BLaER1 treated with 17β-estradiol and CSF1 and Interleukin-3, amounts not matched to agents 10 nM and 100 nM (cell line): Measurements from ENCODE around the gene CUX1.
A peak's percentile ranks its signal among the peaks of the same experiment; 100 is the strongest.

Experiments
- H3K27ac ChIP-seq, 11 experiments: shearing (Covaris generic); formaldehyde crosslinking; 2 replicates each; pipeline ENCODE4 v1.8.1; 2022
- H3K27me3 ChIP-seq, 11 experiments: shearing (Covaris generic); formaldehyde crosslinking; 2 replicates each; pipeline ENCODE4 v1.8.1; 2022
- H3K36me3 ChIP-seq, 11 experiments: shearing (Covaris generic); formaldehyde crosslinking; 2 replicates each; pipeline ENCODE4 v1.8.1; 2022
- H3K4me1 ChIP-seq, 10 experiments: shearing (Covaris generic); formaldehyde crosslinking; 2 replicates each; pipeline ENCODE4 v1.8.1; 2022
- H3K4me2 ChIP-seq, 11 experiments: shearing (Covaris generic); formaldehyde crosslinking; 2 replicates each; pipeline ENCODE4 v1.8.1; 2022
- H3K4me3 ChIP-seq, 10 experiments: shearing (Covaris generic); formaldehyde crosslinking; 2 replicates each; pipeline ENCODE4 v1.8.1; 2022
- H3K9ac ChIP-seq, 11 experiments: shearing (Covaris generic); formaldehyde crosslinking; 2 replicates each; pipeline ENCODE4 v1.8.1; 2022
- H3K9me3 ChIP-seq, 11 experiments: shearing (Covaris generic); formaldehyde crosslinking; replicated peaks in 1 of 11; 2 replicates each; pipeline ENCODE4 v1.8.1; 2022
- H4K20me1 ChIP-seq, 11 experiments: shearing (Covaris generic); formaldehyde crosslinking; 2 replicates each; pipeline ENCODE4 v1.8.1; 2022
- Cebpa-rat ChIP-seq, 11 experiments: shearing (Covaris generic); IDR thresholded peaks; 2 replicates each; pipeline ENCODE4 v1.8.1; 2022

Gene CUX1

GRCh38 chr7:102190776-102191350 is 373.4 kb downstream of the CUX1 start:
- H3K36me3 ChIP-seq, result peaks cover 73 to 100% (median 98%) of the 10 kb centered on the region in 11 experiments
- H3K4me3 ChIP-seq, result no peak overlapping the region
- TF ChIP-seq Cebpa-rat (IDR thresholded peaks at IDR 0.05), result no peak
- no peaks in the 10 kb centered on the region for H3K27me3 ChIP-seq
- H3K27ac ChIP-seq, result peak overlapping the region in 2 of 11 experiments; percentile 8 to 27; a peak in 2 of 22 replicates
- H3K9ac ChIP-seq, result no peak overlapping the region
- peaks cover 0 to 32% (median 0%) of the 10 kb centered on the region in 11 experiments; a peak in 9 of 22 replicates for H4K20me1 ChIP-seq
- peaks cover 29 to 42% (median 33%) of the 10 kb centered on the region in 10 experiments for H3K4me1 ChIP-seq
- H3K4me2 ChIP-seq, result peak overlapping the region in 10 of 11 experiments; percentile 4 to 64 (median 47); a peak in 11 of 22 replicates
- no peaks in the 10 kb centered on the region for H3K9me3 ChIP-seq

- H3K9ac ChIP-seq, result no peak overlapping the region
- no peak for TF ChIP-seq Cebpa-rat (IDR thresholded peaks at IDR 0.05)
- no peak overlapping the region for H3K4me3 ChIP-seq
- peaks cover 0 to 41% (median 0%) of the 10 kb centered on the region in 11 experiments; a peak in 9 of 22 replicates for H4K20me1 ChIP-seq
- H3K27me3 ChIP-seq, result no peaks in the 10 kb centered on the region
- H3K9me3 ChIP-seq, result no peaks in the 10 kb centered on the region
- H3K36me3 ChIP-seq, result peaks cover 74 to 100% (median 98%) of the 10 kb centered on the region in 11 experiments
- peaks cover 29 to 42% (median 33%) of the 10 kb centered on the region in 10 experiments for H3K4me1 ChIP-seq
- peak overlapping the region; percentile 4 to 64 (median 47); a peak in 21 of 22 replicates for H3K4me2 ChIP-seq
- peak overlapping the region in 3 of 11 experiments; percentile 16 to 38 (median 27); a peak in 4 of 22 replicates for H3K27ac ChIP-seq
These were observed 374.3 kb downstream of the CUX1 start for GRCh38 chr7:102191556-102192379.

GRCh38 chr7:102192790-102193189 is 375.4 kb downstream of the CUX1 start:
- peaks cover 78 to 100% (median 98%) of the 10 kb centered on the region in 11 experiments for H3K36me3 ChIP-seq

GRCh38 chr7:102193806-102194205 is 376.4 kb downstream of the CUX1 start:
- Histone ChIP-seq H3K9ac (no peak overlapping the region; a peak in 1 of 22 replicates), H3K9me3 (no peaks in the 10 kb centered on the region), H3K27ac (no peak overlapping the region), H3K4me2 (no peak overlapping the region), H3K36me3 (peaks cover 86 to 100% (median 99%) of the 10 kb centered on the region in 11 experiments), H3K4me1 (peaks cover 21 to 32% (median 24%) of the 10 kb centered on the region in 10 experiments), H3K27me3 (no peaks in the 10 kb centered on the region), H4K20me1 (peaks cover 0 to 60% (median 13%) of the 10 kb centered on the region in 11 experiments; a peak in 9 of 22 replicates), H3K4me3 (no peak overlapping the region)
- TF ChIP-seq Cebpa-rat (IDR thresholded peaks at IDR 0.05), result no peak

More at GRCh38 chr7:102192790-102193189, 375.4 kb downstream of the CUX1 start:
- peak overlapping the region in 1 of 11 experiments; percentile 64; a peak in 2 of 22 replicates for H3K4me2 ChIP-seq
- peaks cover 0 to 50% (median 8%) of the 10 kb centered on the region in 11 experiments; a peak in 9 of 22 replicates for H4K20me1 ChIP-seq
- H3K4me1 ChIP-seq, result peaks cover 29 to 40% (median 32%) of the 10 kb centered on the region in 10 experiments
- TF ChIP-seq Cebpa-rat (IDR thresholded peaks at IDR 0.05), result no peak
- no peaks in the 10 kb centered on the region for H3K27me3 ChIP-seq
- no peak overlapping the region for H3K4me3 ChIP-seq
- H3K9me3 ChIP-seq, result no peaks in the 10 kb centered on the region
- no peak overlapping the region for H3K9ac ChIP-seq
- no peak overlapping the region for H3K27ac ChIP-seq

GRCh38 chr7:102195361-102195760 is 377.9 kb downstream of the CUX1 start:
- H3K4me1 ChIP-seq, result peaks cover 18 to 26% (median 19%) of the 10 kb centered on the region in 10 experiments
- H3K9me3 ChIP-seq, result no peaks in the 10 kb centered on the region
- no peak overlapping the region for H3K9ac ChIP-seq
- H3K27ac ChIP-seq, result no peak overlapping the region
- peaks cover 88 to 100% (median 99%) of the 10 kb centered on the region in 11 experiments for H3K36me3 ChIP-seq
- no peaks in the 10 kb centered on the region for H3K27me3 ChIP-seq
- no peak overlapping the region for H3K4me2 ChIP-seq
- no peak for TF ChIP-seq Cebpa-rat (IDR thresholded peaks at IDR 0.05)
- no peak overlapping the region for H3K4me3 ChIP-seq
- H4K20me1 ChIP-seq, result peaks cover 0 to 62% (median 19%) of the 10 kb centered on the region in 11 experiments; a peak in 9 of 22 replicates

- Histone ChIP-seq H3K27ac (no peak overlapping the region), H3K27me3 (no peaks in the 10 kb centered on the region), H3K4me1 (peaks cover 11 to 19% (median 13%) of the 10 kb centered on the region in 10 experiments), H4K20me1 (peaks cover 0 to 59% (median 17%) of the 10 kb centered on the region in 11 experiments; a peak in 9 of 22 replicates), H3K9ac (no peak overlapping the region), H3K4me2 (no peak overlapping the region), H3K9me3 (no peaks in the 10 kb centered on the region), H3K36me3 (peaks cover 92 to 100% (median 100%) of the 10 kb centered on the region in 11 experiments), H3K4me3 (no peak overlapping the region)
- TF ChIP-seq Cebpa-rat (IDR thresholded peaks at IDR 0.05), result no peak
These were observed 378.6 kb downstream of the CUX1 start for GRCh38 chr7:102196028-102196427.

- H3K4me2 ChIP-seq, result no peak overlapping the region
- TF ChIP-seq Cebpa-rat (IDR thresholded peaks at IDR 0.05), result no peak
- no peak overlapping the region for H3K4me3 ChIP-seq
- no peak overlapping the region for H3K9ac ChIP-seq
- no peak overlapping the region for H3K27ac ChIP-seq
- H4K20me1 ChIP-seq, result peaks cover 0 to 68% (median 20%) of the 10 kb centered on the region in 11 experiments; a peak in 10 of 22 replicates
- H3K4me1 ChIP-seq, result peaks cover 0 to 8% (median 1%) of the 10 kb centered on the region in 10 experiments; a peak in 15 of 20 replicates
- no peaks in the 10 kb centered on the region for H3K27me3 ChIP-seq
- no peaks in the 10 kb centered on the region for H3K9me3 ChIP-seq
- H3K36me3 ChIP-seq, result peaks cover 98 to 100% (median 100%) of the 10 kb centered on the region in 11 experiments
These were observed 379.7 kb downstream of the CUX1 start for GRCh38 chr7:102197161-102197560.

- H3K4me2 ChIP-seq, result no peak overlapping the region
- H3K4me1 ChIP-seq, result peaks cover 0 to 4% (median 0%) of the 10 kb centered on the region in 10 experiments; a peak in 2 of 20 replicates
- H3K9me3 ChIP-seq, result no peaks in the 10 kb centered on the region
- H3K27me3 ChIP-seq, result no peaks in the 10 kb centered on the region
- H3K36me3 ChIP-seq, result peaks cover 99 to 100% (median 100%) of the 10 kb centered on the region in 11 experiments
- no peak overlapping the region for H3K4me3 ChIP-seq
- TF ChIP-seq Cebpa-rat (IDR thresholded peaks at IDR 0.05), result no peak
- H4K20me1 ChIP-seq, result peaks cover 0 to 71% (median 25%) of the 10 kb centered on the region in 11 experiments; a peak in 11 of 22 replicates
- H3K9ac ChIP-seq, result no peak overlapping the region
- no peak overlapping the region for H3K27ac ChIP-seq
These were observed 380.2 kb downstream of the CUX1 start for GRCh38 chr7:102197599-102197998.
